Caco-2 (cell line): ENCODE measurements around the gene S1PR3. TPM values are rescaled to one million over a fixed set of nuclear protein-coding genes. Genes with fewer than 3 reads are reported as not detected.
A peak's percentile ranks its signal among the peaks of the same experiment; 100 is the strongest.

Experiments
- BruUV-seq: library from RNA; stranded (reverse); fragments of 400-500 nt; replicated peaks from 2 replicates; lab custom pipeline; 2021; lab: Mats Ljungman, UMichigan
- CTCF ChIA-PET: fragments of 300-600 bp; sonication (Branson Sonifier 250); formaldehyde crosslinking; loops from one replicate; lab custom pipeline; 2022; ENCODE audit warnings: antibody characterized with exemption; lab: Charles Lee
- POLR2A ChIA-PET: fragments of 300-600 bp; sonication (Branson Sonifier 250); formaldehyde crosslinking; loops from one replicate; lab custom pipeline; 2022; ENCODE audit warnings: antibody characterized with exemption; lab: Charles Lee
- DNase-seq, 2 experiments: peaks; one replicate each; pipeline versions ENCODE4 v3.0.0 to v3.0.0-alpha.2; 2020 to 2022
- H3K27me3 ChIP-seq: replicated peaks from 2 replicates; pipeline ENCODE4 v1.6.0; 2011; ENCODE audit warnings: low read length; ENCODE audit not compliant: control insufficient read depth, insufficient read depth
- H3K36me3 ChIP-seq: 2 replicates; pipeline ENCODE4 v1.5.1; 2011; ENCODE audit warnings: low read length; ENCODE audit not compliant: control insufficient read depth, insufficient read depth
- H3K4me1 ChIP-seq: fragments of 250-450 bp; sonication (Bioruptor Pico); 2 replicates; pipeline ENCODE4 v1.5.1; 2020; ENCODE audit warnings: mild to moderate bottlenecking
- H3K4me3 ChIP-seq: 2 replicates; pipeline ENCODE4 v1.5.1; 2011; ENCODE audit warnings: low read depth, mild to moderate bottlenecking, control low read depth, low read length
- H3K9me3 ChIP-seq: fragments of 250-450 bp; sonication (Bioruptor Pico); 2 replicates; pipeline ENCODE4 v1.5.1; 2020; ENCODE audit warnings: mild to moderate bottlenecking, moderate library complexity
- H3K27ac Mint-ChIP-seq: one replicate; pipeline ENCODE4 v1.8.0; 2022; ENCODE audit warnings: mixed read lengths; ENCODE audit not compliant: unreplicated experiment
- H3K27me3 Mint-ChIP-seq: one replicate; pipeline ENCODE4 v1.8.0; 2022; ENCODE audit warnings: mixed read lengths; ENCODE audit not compliant: insufficient read depth, unreplicated experiment
- H3K36me3 Mint-ChIP-seq: one replicate; pipeline ENCODE4 v1.8.0; 2022; ENCODE audit warnings: mild to moderate bottlenecking, mixed read lengths; ENCODE audit not compliant: insufficient read depth, unreplicated experiment
- H3K4me1 Mint-ChIP-seq: one replicate; pipeline ENCODE4 v1.8.0; 2022; ENCODE audit warnings: low read depth, mixed read lengths; ENCODE audit not compliant: unreplicated experiment
- H3K4me3 Mint-ChIP-seq: one replicate; pipeline ENCODE4 v1.8.0; 2022; ENCODE audit warnings: mild to moderate bottlenecking, moderate library complexity, mixed read lengths; ENCODE audit not compliant: unreplicated experiment
- H3K9me3 Mint-ChIP-seq: one replicate; pipeline ENCODE4 v1.8.0; 2022; ENCODE audit warnings: mixed read lengths; ENCODE audit not compliant: unreplicated experiment
- CTCF ChIP-seq, 2 experiments: fragments of 200-600 bp in 1 of 2; IDR thresholded peaks; 1 replicate in 1 of 2; 2 replicates in 1 of 2; pipeline versions ENCODE4 v1.5.1 to v1.8.0; 2011 to 2022; ENCODE audit warnings: antibody characterized with exemption in 1 of 2, control low read depth in 1 of 2, inconsistent platforms in 1 of 2, low read depth in 1 of 2, low read length in 1 of 2, mild to moderate bottlenecking in 1 of 2, moderate library complexity in 1 of 2; ENCODE audit not compliant: insufficient read depth in 1 of 2, severe bottlenecking in 1 of 2, unreplicated experiment in 1 of 2
- intact Hi-C: fragments of 100-400 bp; cut with micrococcal nuclease; formaldehyde crosslinking; loops from one replicate; pipeline ENCODE4 v1.10.0; 2022; ENCODE audit not compliant: unreplicated experiment
- total RNA-seq: library from RNA; stranded (reverse); gene quantifications from 2 replicates; pipeline ENCODE4 v1.2.3, GENCODE V29; 2022

S1PR3 gene
- total RNA-seq, 1 experiment from 2014 or later, result 1.00 TPM

- BruUV-seq, result no TSS peak
- ChIA-PET CTCF (no interaction called here), POLR2A (no interaction called here)
- Mint-ChIP-seq H3K36me3 (no peaks in the 10 kb centered on the region), H3K27me3 (no peaks in the 10 kb centered on the region), H3K27ac (no peak overlapping the region), H3K9me3 (no peaks in the 10 kb centered on the region), H3K4me3 (no peak overlapping the region), H3K4me1 (peaks cover 7% of the 10 kb centered on the region)
- TF ChIP-seq CTCF (IDR thresholded peaks at IDR 0.05; ENCODE audit: insufficient read depth in 1 of 2, low read depth in 1 of 2, low read length in 1 of 2, severe bottlenecking in 1 of 2, unreplicated experiment in 1 of 2), result no peak
- no peak for DNase-seq
- Histone ChIP-seq H3K36me3 (no peaks in the 10 kb centered on the region), H3K4me3 (no peak overlapping the region), H3K4me1 (peaks cover 8% of the 10 kb centered on the region), H3K9me3 (no peaks in the 10 kb centered on the region), H3K27me3 (no peaks in the 10 kb centered on the region)
- intact Hi-C loops, result no loop called here
Measured at GRCh38 chr9:88949961-88950340, 41.3 kb upstream of the S1PR3 start.

- Mint-ChIP-seq H3K27me3 (no peaks in the 10 kb centered on the region), H3K4me1 (peaks cover 7% of the 10 kb centered on the region), H3K9me3 (no peaks in the 10 kb centered on the region), H3K27ac (no peak overlapping the region), H3K4me3 (no peak overlapping the region), H3K36me3 (no peaks in the 10 kb centered on the region)
- Histone ChIP-seq H3K36me3 (no peaks in the 10 kb centered on the region), H3K4me3 (no peak overlapping the region), H3K4me1 (peaks cover 8% of the 10 kb centered on the region), H3K9me3 (no peaks in the 10 kb centered on the region), H3K27me3 (no peaks in the 10 kb centered on the region)
- no peak for TF ChIP-seq CTCF (IDR thresholded peaks at IDR 0.05; ENCODE audit: insufficient read depth in 1 of 2, low read depth in 1 of 2, low read length in 1 of 2, severe bottlenecking in 1 of 2, unreplicated experiment in 1 of 2)
- CTCF ChIA-PET, result no interaction called here
- peak in 1 of 2 experiments; percentile 21 for DNase-seq
- intact Hi-C loops, result no loop called here
- POLR2A ChIA-PET, result no interaction called here
- BruUV-seq, result no TSS peak
Measured at GRCh38 chr9:88950341-88951154, 40.7 kb upstream of the S1PR3 start.

GRCh38 chr9:88951155-88951542 is 40.1 kb upstream of the S1PR3 start:
- no peak for TF ChIP-seq CTCF (IDR thresholded peaks at IDR 0.05; ENCODE audit: insufficient read depth in 1 of 2, low read depth in 1 of 2, low read length in 1 of 2, severe bottlenecking in 1 of 2, unreplicated experiment in 1 of 2)

More at GRCh38 chr9:88951155-88951542, 40.1 kb upstream of the S1PR3 start:
- ChIA-PET CTCF (no interaction called here), POLR2A (no interaction called here)
- no TSS peak for BruUV-seq
- DNase-seq, result no peak
- Histone ChIP-seq H3K4me1 (peaks cover 8% of the 10 kb centered on the region), H3K4me3 (no peak overlapping the region), H3K27me3 (no peaks in the 10 kb centered on the region), H3K9me3 (no peaks in the 10 kb centered on the region), H3K36me3 (no peaks in the 10 kb centered on the region)
- intact Hi-C loops, result no loop called here
- no peaks in the 10 kb centered on the region for H3K9me3 Mint-ChIP-seq
- no peak overlapping the region for H3K27ac Mint-ChIP-seq
- H3K4me3 Mint-ChIP-seq, result no peak overlapping the region
- H3K4me1 Mint-ChIP-seq, result peaks cover 7% of the 10 kb centered on the region
- H3K36me3 Mint-ChIP-seq, result no peaks in the 10 kb centered on the region
- no peaks in the 10 kb centered on the region for H3K27me3 Mint-ChIP-seq
